NCI-H82 (cell line): ENCODE results near the gene MRPS35.

Experiments
- DNase-seq: peaks from one replicate; lab custom pipeline; 2025; lab: John Stamatoyannopoulos, UW

MRPS35 gene

DNA sequence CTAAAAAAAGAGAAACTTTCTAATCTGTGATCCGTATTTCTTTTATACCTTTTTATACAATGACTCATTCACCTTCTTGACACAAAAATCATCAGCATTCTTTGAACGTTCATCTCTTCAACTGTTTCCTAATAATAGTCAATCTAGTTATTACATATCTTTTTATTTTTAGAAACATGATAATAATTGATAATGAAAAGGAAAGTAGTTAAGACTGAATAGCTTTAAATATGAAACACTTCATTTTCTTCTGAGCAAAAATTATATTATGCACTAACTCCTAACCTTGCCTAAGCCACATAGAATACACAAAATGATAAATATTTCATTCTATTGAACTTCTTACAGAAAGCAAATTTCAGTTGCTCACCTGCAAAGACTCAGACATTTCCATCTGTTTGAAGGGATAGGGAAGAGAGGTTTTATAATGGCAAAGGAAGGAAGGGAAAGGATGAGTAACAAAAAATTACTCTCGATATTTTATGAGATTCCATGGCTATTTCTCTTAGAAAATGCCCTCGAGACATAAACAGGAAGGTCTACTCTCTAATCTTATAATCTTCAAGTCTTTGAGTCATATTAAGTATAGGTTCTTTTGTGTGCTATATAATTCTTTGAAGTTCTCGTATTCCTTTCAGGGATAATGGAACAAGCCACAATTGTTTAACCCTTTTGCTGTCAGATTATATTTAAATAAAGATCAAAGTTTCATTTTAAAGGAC, 61.9 kb downstream of the MRPS35 start:
- no peak for DNase-seq

DNA sequence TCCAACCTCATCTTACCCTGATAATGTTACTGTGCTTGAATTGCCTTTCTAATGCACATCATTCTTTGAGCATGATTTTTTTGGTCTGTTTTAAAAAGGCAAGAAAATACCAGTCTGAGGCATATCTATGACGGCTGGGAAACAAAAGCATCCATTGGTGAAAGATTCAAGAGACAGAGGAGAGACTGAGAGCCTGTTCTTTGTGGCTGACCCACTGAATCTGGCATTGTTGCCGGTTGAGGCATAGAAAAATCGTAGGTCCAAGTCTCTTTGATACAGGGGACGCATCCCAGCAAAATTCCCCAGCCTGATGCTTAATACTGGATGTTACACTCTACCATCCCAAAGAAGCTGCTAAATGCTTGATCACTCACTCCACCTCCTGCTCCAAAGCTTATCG, 66.5 kb downstream of the MRPS35 start:
- DNase-seq = no peak

GRCh38 chr12:27778206-27778605, 67.6 kb downstream of the MRPS35 start:
- no peak for DNase-seq

GRCh38 chr12:27779416-27779919, 68.8 kb downstream of the MRPS35 start:
- peak; percentile 54 for DNase-seq

GRCh38 chr12:27779920-27780611, 69.4 kb downstream of the MRPS35 start, which contains the start of the genes KLHL42 and MANSC4:
KLHL42 (plus strand) TSS chr12:27780233; CDS start chr12:27780331, 98 bp downstream.
MANSC4 (minus strand) TSS chr12:27780236; CDS start chr12:27771276, 8,960 bp downstream.
- peak; percentile 73 for DNase-seq

- DNase-seq = peak; percentile 61
These were observed 70.2 kb downstream of the MRPS35 start for GRCh38 chr12:27780612-27781408.

DNA sequence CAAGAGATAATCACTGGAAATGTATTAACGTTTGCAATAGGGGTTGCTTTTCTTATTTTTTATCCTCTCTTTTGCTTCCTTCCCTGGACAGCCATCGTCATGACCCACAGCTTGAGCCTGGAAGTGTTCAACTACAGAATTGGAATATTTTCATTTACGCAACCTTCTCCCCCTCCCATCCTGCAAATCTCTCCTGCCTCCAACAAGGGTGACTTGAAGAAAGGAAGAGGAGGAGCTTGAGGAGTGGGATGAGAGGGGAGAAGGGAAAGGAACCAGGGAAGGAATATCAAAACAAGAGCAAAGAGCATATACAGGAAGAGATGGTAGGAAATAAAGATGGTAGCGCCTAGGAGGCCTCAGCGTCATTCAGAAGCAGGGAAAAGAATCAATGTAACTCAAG, 71.0 kb downstream of the MRPS35 start:
- DNase-seq = no peak

- no peak for DNase-seq
These were observed 71.8 kb downstream of the MRPS35 start for GRCh38 chr12:27782481-27782880.

DNA sequence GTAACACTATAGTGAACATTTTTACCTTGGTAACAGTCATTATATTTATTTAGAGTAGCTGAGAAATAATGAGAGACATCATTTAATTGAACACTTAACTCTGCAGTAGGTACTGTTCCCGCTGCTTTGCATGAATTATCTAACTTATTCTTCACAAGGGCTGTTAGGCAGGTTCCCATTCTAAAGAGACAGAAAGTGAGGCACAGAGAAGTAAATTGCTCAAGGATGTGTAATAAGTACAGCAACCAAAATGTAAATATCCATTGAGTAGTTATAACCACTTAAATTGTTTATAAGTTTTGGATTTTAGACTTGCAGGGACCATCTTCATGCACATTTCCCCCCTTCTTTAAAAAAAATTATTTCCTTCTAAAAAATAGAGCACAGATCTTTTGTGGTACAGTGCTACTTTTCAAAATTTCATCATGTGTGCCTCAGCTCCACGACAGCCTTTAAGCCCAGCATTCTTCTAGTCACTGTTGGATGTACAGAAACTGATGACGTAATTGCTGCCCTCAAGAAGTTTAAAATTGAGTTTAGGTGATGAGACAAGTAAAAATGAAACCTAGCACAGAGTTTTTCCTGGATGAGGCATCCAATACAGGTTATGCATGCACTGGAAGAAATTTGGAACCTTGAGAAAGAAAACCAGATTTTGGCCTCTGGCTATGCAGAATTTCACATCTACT, 75.4 kb downstream of the MRPS35 start:
- no peak for DNase-seq

GRCh38 chr12:27787559-27787958, 76.9 kb downstream of the MRPS35 start:
- DNase-seq = no peak

DNA sequence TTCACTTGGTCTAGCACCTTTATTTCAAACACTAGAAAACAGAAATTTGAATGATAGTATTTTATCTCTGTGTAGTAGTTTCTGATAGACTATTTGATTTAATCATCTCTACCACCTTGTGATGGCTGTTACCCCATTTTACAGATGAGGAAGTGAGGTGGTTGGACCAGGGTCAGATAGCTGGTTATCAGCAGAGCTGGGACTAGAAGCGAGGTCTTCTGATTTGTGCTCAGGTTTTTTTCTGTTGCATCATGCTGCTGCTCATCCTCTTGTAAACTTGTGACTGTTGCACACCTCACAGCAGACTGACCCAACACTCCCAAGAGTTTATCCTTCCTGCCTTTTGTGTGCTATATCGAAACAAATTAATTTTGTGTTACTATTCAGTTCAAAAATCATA, 79.5 kb downstream of the MRPS35 start:
- no peak for DNase-seq

- peak; percentile 43 for DNase-seq
These were observed 84.4 kb downstream of the MRPS35 start for GRCh38 chr12:27794818-27795584.

GRCh38 chr12:27796128-27796527, 85.5 kb downstream of the MRPS35 start:
- DNase-seq = no peak

GRCh38 chr12:27797301-27798025, 86.8 kb downstream of the MRPS35 start:
- no peak for DNase-seq

- no peak for DNase-seq
These were observed 90.2 kb downstream of the MRPS35 start for GRCh38 chr12:27800819-27801218.

DNA sequence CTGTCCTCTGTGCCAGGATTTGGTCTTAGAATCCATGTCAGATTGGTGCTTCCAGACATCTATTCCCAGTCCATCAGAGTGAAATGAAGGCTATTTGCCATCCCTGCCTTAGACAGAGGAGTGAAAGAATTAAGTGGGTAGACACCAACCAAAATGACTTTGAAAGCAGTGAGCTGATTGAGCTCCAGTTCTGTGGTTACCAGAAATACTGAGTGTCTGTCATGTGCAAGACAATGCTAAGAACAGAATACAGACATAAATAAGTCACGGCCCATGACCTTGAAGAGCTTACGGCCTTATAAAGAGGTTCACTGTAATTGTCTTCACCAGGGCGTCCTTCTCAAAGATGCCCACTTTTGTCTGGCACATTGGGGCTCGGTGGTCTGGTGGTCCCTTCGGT, 91.0 kb downstream of the MRPS35 start:
- no peak for DNase-seq

DNA sequence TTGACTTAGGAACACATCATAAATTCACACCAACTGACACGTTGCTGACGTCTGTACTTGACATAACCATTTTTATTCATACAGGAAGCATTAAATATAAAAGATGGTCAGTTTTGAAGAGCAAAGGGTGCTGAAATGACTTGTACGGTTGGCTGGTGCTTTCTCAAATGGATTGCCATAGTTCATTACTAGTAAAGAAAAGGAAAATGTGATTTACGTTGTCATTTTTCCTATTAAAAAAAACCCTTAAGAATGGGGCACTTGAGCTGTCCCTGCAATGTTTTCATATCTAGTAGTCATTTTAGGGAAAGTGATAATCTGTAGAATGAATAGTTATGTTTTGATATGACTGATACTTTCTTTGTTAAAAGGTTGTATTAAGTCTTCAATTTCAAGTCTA, 91.9 kb downstream of the MRPS35 start:
- no peak for DNase-seq

GRCh38 chr12:27802936-27803335, 92.3 kb downstream of the MRPS35 start:
- no peak for DNase-seq

DNA sequence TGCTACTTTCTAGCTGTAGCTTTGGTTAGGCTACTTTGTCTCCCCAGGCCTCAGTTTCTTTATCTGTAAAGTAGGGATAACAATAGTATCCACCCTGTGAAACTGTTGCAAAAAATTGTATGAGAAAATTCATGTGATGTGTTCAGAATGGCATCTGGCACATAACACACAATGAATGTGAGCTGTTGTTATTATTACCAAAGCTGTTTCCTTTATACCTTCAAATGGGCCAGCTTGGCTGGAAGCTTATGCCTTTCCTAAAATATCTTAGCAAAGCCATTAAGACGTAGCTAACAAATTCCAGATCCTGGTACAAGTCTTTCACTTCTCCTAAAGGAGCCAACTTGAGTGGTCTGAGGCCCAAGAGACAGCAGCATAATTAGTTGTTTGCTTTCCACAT, 94.6 kb downstream of the MRPS35 start:
- DNase-seq = no peak
